Measurements from ENCODE around the gene SLC16A11. TPM values are rescaled to one million over a fixed set of nuclear protein-coding genes. Genes with fewer than 3 reads are reported as not detected.

SLC16A11 gene
- total RNA-seq, 4 donors from 2014 or later = 5.4 to 43.9 (median 18.8) TPM

DNA sequence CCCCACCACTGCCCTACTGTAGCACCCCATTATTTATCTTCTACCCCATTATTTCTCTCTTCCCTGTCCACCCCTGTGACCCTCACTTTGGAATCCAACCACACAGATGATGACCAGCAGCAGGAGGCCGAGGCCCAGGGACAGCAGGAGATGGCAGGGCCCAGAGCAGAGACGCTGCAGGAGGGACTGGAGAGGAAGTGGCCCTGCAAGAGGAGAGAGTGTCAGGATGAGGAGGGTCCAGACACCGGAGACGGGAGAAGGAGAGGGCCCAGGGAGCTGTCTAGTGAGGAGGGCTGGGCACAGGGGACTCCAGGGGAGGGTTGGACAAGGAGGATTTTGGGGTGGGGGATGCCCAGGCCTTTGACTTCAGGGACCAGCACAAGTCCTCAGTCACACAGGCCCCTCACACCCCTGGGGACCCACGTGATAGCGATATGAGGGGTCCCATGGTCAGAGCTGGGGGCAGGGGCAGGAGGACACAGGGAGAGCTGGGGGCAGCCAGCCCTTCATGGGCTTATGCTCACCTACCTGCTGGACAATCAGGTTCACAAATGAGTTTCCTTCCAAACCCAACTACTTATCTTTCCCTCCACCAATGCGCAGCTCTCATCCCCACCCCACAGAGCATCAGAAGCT lies 34.1 kb upstream of the SLC16A11 start:
- Histone ChIP-seq H3K9me3 (no peaks in the 10 kb centered on the region), H3K27me3 (no peaks in the 10 kb centered on the region), H3K4me3 (replicated peaks in 1 of 3) (no peak overlapping the region), H3K27ac (no peak overlapping the region), H3K36me3 (no peaks in the 10 kb centered on the region), H3K4me1 (no peaks in the 10 kb centered on the region)
- DNase-seq = no peak
- intact Hi-C loops (cut with DNase I) = no loop called here
- TF ChIP-seq POLR2A (IDR thresholded peaks at IDR 0.05) (no peak), CTCF (IDR thresholded peaks at IDR 0.05) (no peak)
- 81 to 89% methylated on average over 7 of the region's 7 CpGs for WGBS, 2 donors

GRCh38 chr17:7074931-7075330 lies 31.0 kb upstream of the SLC16A11 start:
- no peak for DNase-seq
- Histone ChIP-seq H3K36me3 (no peaks in the 10 kb centered on the region), H3K27me3 (no peaks in the 10 kb centered on the region), H3K9me3 (no peaks in the 10 kb centered on the region), H3K27ac (no peak overlapping the region), H3K4me3 (replicated peaks in 1 of 3) (no peak overlapping the region), H3K4me1 (no peaks in the 10 kb centered on the region)
- WGBS, 2 donors = 82 to 89% methylated on average over 14 of the region's 14 CpGs
- TF ChIP-seq POLR2A (IDR thresholded peaks at IDR 0.05) (no peak), CTCF (IDR thresholded peaks at IDR 0.05) (no peak)
- intact Hi-C loops (cut with DNase I) = no loop called here

GRCh38 chr17:7072406-7072805 lies 28.5 kb upstream of the SLC16A11 start:
- H3K27me3 ChIP-seq = no peaks in the 10 kb centered on the region
- 88 to 92% methylated on average over 2 of the region's 2 CpGs for WGBS, 2 donors
- H3K4me1 ChIP-seq = no peaks in the 10 kb centered on the region
- H3K27ac ChIP-seq = no peak overlapping the region
- H3K36me3 ChIP-seq = no peaks in the 10 kb centered on the region
- no peaks in the 10 kb centered on the region for H3K9me3 ChIP-seq
- H3K4me3 ChIP-seq (replicated peaks in 1 of 3) = no peak overlapping the region
- intact Hi-C loops (cut with DNase I) = no loop called here
- TF ChIP-seq POLR2A (IDR thresholded peaks at IDR 0.05) (no peak), CTCF (IDR thresholded peaks at IDR 0.05) (no peak)
- DNase-seq = no peak

DNA sequence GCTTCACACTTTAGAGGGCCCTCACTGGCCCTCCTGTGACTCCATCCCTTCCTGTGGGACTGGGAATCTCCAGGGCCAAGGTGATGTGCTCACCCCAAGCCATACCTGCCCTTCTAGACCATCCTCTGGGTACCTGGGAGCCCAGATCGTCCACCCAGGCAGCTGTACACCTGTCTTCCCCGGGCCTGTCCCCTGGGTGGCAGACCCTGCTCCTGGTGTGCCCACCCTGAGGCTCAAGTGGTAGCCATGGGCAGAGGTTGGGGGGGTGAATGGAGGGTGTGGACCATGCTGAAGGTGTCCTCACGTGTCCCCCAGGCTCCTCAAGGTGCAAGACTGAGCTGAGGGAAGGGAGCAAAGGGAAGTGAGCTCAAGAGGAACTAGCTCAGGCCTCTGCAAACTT lies 26.8 kb upstream of the SLC16A11 start:
- Histone ChIP-seq H3K27ac (no peak overlapping the region), H3K27me3 (no peaks in the 10 kb centered on the region), H3K4me3 (replicated peaks in 1 of 3) (no peak overlapping the region), H3K9me3 (no peaks in the 10 kb centered on the region), H3K4me1 (no peaks in the 10 kb centered on the region), H3K36me3 (no peaks in the 10 kb centered on the region)
- intact Hi-C loops (cut with DNase I) = no loop called here
- 81 to 95% methylated on average over 2 to 3 of the region's 3 CpGs for WGBS, 2 donors
- no peak for DNase-seq
- TF ChIP-seq POLR2A (IDR thresholded peaks at IDR 0.05) (no peak), CTCF (IDR thresholded peaks at IDR 0.05) (no peak)

DNA sequence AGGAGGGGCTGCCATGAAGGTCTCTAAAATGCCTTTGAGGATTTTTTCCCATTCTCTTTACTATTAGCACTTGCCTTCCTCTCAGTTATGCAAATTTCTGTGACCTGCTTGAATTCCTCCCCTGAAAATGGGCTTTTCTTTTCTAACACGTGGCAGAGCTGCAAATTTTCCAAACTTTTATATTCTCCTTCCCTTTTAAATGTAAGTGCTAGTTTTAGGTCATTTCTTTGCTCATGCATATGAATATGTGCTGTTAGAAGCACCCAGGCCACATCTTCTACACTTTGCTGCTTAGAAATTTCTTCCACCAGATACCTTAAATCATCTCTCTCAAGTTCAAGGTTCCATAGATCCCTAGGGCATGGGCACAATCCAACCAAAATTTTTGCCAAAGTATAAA lies 24.4 kb upstream of the SLC16A11 start:
- Histone ChIP-seq H3K27ac (no peak overlapping the region), H3K4me3 (replicated peaks in 1 of 3) (no peak overlapping the region), H3K4me1 (no peaks in the 10 kb centered on the region), H3K9me3 (no peaks in the 10 kb centered on the region), H3K27me3 (no peaks in the 10 kb centered on the region), H3K36me3 (no peaks in the 10 kb centered on the region)
- intact Hi-C loops (cut with DNase I) = no loop called here
- WGBS, 2 donors = 22 to 39% methylated on average over 1 of the region's 1 CpG
- no peak for DNase-seq
- TF ChIP-seq CTCF (IDR thresholded peaks at IDR 0.05) = no peak
- no peak for TF ChIP-seq POLR2A (IDR thresholded peaks at IDR 0.05)
